Stimulated activated CD4-positive, alpha-beta T cell treated with anti-CD3 and anti-CD28 coated beads, TNF-alpha, amount 100 ng/mL, for 4 hours (primary cell): Measurements from ENCODE around the gene GIT1.
A peak's percentile ranks its signal among the peaks of the same experiment; 100 is the strongest.
"Not testable (repeated sequence)": the region's sequence is repeated elsewhere in the genome, so short reads cannot be mapped to it uniquely, and the experiment has no call there.

Experiments used
- DNase-seq, 3 experiments: peaks; one replicate each; pipeline ENCODE4 v3.0.0-alpha.2; 2020; ENCODE audit warnings: low read depth in 3 of 3

GIT1 gene

GRCh38 chr17:29568331-29569244 lies 20.9 kb downstream of the GIT1 start, which contains the start of gene TP53I13:
TP53I13 (plus strand) TSS chr17:29568701; CDS start chr17:29568759, 58 bp downstream.
- peak; percentile 90 to 95 (median 90) for DNase-seq

GRCh38 chr17:29567554-29568330 lies 21.7 kb downstream of the GIT1 start:
- DNase-seq: peak in 2 of 3 experiments; percentile 56 to 58

- no peak for DNase-seq
Observed at GRCh38 chr17:29567304-29567553, 22.2 kb downstream of the GIT1 start.

GRCh38 chr17:29566473-29567303 lies 22.8 kb downstream of the GIT1 start, which contains the start of gene ABHD15:
ABHD15 (minus strand) TSS chr17:29567037; CDS start chr17:29566966, 71 bp downstream.
- DNase-seq: peak in 1 of 3 experiments; percentile 39

- DNase-seq: peak in 1 of 3 experiments; percentile 41
Observed at GRCh38 chr17:29565643-29566472, 23.6 kb downstream of the GIT1 start.

GRCh38 chr17:29563816-29564215 lies 25.6 kb downstream of the GIT1 start:
- DNase-seq: no peak

- no peak for DNase-seq
Observed at GRCh38 chr17:29562615-29563014, 26.8 kb downstream of the GIT1 start.

- no peak for DNase-seq
Observed at GRCh38 chr17:29561554-29562517, 27.6 kb downstream of the GIT1 start.

GRCh38 chr17:29560316-29560715 lies 29.1 kb downstream of the GIT1 start:
- DNase-seq: no peak

- no peak for DNase-seq
Observed at GRCh38 chr17:29559640-29560039, 29.8 kb downstream of the GIT1 start.

- not testable (repeated sequence) for DNase-seq
Observed at GRCh38 chr17:29558139-29558538, 31.3 kb downstream of the GIT1 start.

- no peak for DNase-seq
Observed at GRCh38 chr17:29557739-29558116, 31.7 kb downstream of the GIT1 start.

- no peak for DNase-seq
Observed at GRCh38 chr17:29557085-29557738, 32.2 kb downstream of the GIT1 start.

GRCh38 chr17:29555840-29556239 lies 33.6 kb downstream of the GIT1 start:
- no peak for DNase-seq

GRCh38 chr17:29549177-29549923 lies 40.1 kb downstream of the GIT1 start:
- DNase-seq: no peak

GRCh38 chr17:29546830-29547229 lies 42.6 kb downstream of the GIT1 start:
- DNase-seq: no peak

- DNase-seq: no peak
Observed at GRCh38 chr17:29546085-29546484, 43.4 kb downstream of the GIT1 start.

GRCh38 chr17:29544066-29544465 lies 45.4 kb downstream of the GIT1 start:
- DNase-seq: no peak

GRCh38 chr17:29533976-29534375 lies 55.5 kb downstream of the GIT1 start:
- no peak for DNase-seq
